Neural crest cell (in vitro differentiated cells): ENCODE results near the gene DDRGK1. TPM values are rescaled to one million over a fixed set of nuclear protein-coding genes. Genes with fewer than 3 reads are reported as not detected.

Source experiments
- DNase-seq: peaks from one replicate; pipeline ENCODE4 v3.0.0; 2021; ENCODE audit warnings: low read depth, mixed read lengths, low spot score
- H3K27ac Mint-ChIP-seq: one replicate; pipeline ENCODE4 v1.8.0; 2021; ENCODE audit warnings: mild to moderate bottlenecking, mixed read lengths; ENCODE audit not compliant: unreplicated experiment
- H3K27me3 Mint-ChIP-seq: 2 replicates; pipeline ENCODE4 v1.8.0; 2021; ENCODE audit warnings: low read depth, mild to moderate bottlenecking, mixed read lengths
- H3K36me3 Mint-ChIP-seq: 2 replicates; pipeline ENCODE4 v1.8.0; 2021; ENCODE audit warnings: low read depth, mild to moderate bottlenecking, mixed read lengths
- H3K4me1 Mint-ChIP-seq: 2 replicates; pipeline ENCODE4 v1.8.0; 2021; ENCODE audit warnings: mixed read lengths
- H3K4me3 Mint-ChIP-seq: one replicate; pipeline ENCODE4 v1.8.0; 2021; ENCODE audit warnings: mild to moderate bottlenecking, mixed read lengths
- H3K9me3 Mint-ChIP-seq: 2 replicates; pipeline ENCODE4 v1.8.0; 2021; ENCODE audit warnings: mixed read lengths
- CTCF ChIP-seq: fragments of 200-600 bp; sonication (generic); conservative IDR thresholded peaks from 2 replicates; pipeline ENCODE4 v1.5.0; 2021; ENCODE audit warnings: antibody characterized with exemption, mild to moderate bottlenecking
- total RNA-seq: library from RNA; stranded (reverse); gene quantifications from 2 replicates; pipeline ENCODE4 v1.2.1, GENCODE V29; 2021

The DDRGK1 gene
- total RNA-seq, 1 donor from 2014 or later = 57.2 TPM

- Mint-ChIP-seq H3K27me3 (no peaks in the 10 kb centered on the region), H3K36me3 (no peaks in the 10 kb centered on the region), H3K4me1 (no peaks in the 10 kb centered on the region), H3K9me3 (no peaks in the 10 kb centered on the region), H3K27ac (no peak overlapping the region), H3K4me3 (no peak overlapping the region)
- no peak for TF ChIP-seq CTCF
- no peak for DNase-seq
Observed at GRCh38 chr20:3181270-3181669, 23.2 kb downstream of the DDRGK1 start.

- Mint-ChIP-seq H3K4me1 (peaks cover 4% of the 10 kb centered on the region), H3K4me3 (no peak overlapping the region), H3K27me3 (peaks cover under 1% of the 10 kb centered on the region), H3K36me3 (no peaks in the 10 kb centered on the region), H3K9me3 (no peaks in the 10 kb centered on the region), H3K27ac (no peak overlapping the region)
- TF ChIP-seq CTCF = no peak
- no peak for DNase-seq
Observed at GRCh38 chr20:3180319-3180718, 24.2 kb downstream of the DDRGK1 start.

GRCh38 chr20:3177746-3178485 lies 26.6 kb downstream of the DDRGK1 start:
- no peaks in the 10 kb centered on the region for H3K9me3 Mint-ChIP-seq
- H3K27me3 Mint-ChIP-seq = peaks cover 10% of the 10 kb centered on the region
- H3K4me1 Mint-ChIP-seq = peaks cover 15% of the 10 kb centered on the region
- H3K4me3 Mint-ChIP-seq = peak overlapping the region; percentile 62
- no peak overlapping the region for H3K27ac Mint-ChIP-seq
- no peak for TF ChIP-seq CTCF
- no peaks in the 10 kb centered on the region for H3K36me3 Mint-ChIP-seq
- no peak for DNase-seq

GRCh38 chr20:3175270-3175669 lies 29.2 kb downstream of the DDRGK1 start:
- Mint-ChIP-seq H3K36me3 (no peaks in the 10 kb centered on the region), H3K27ac (no peak overlapping the region), H3K4me1 (peaks cover 24% of the 10 kb centered on the region), H3K27me3 (peaks cover 20% of the 10 kb centered on the region), H3K4me3 (peak overlapping the region; percentile 97), H3K9me3 (no peaks in the 10 kb centered on the region)
- no peak for TF ChIP-seq CTCF
- no peak for DNase-seq

GRCh38 chr20:3174442-3175261 lies 29.8 kb downstream of the DDRGK1 start:
- H3K4me3 Mint-ChIP-seq = peak overlapping the region; percentile 97
- peaks cover 24% of the 10 kb centered on the region for H3K4me1 Mint-ChIP-seq
- no peaks in the 10 kb centered on the region for H3K9me3 Mint-ChIP-seq
- no peak for DNase-seq
- peaks cover 20% of the 10 kb centered on the region for H3K27me3 Mint-ChIP-seq
- no peak for TF ChIP-seq CTCF
- H3K27ac Mint-ChIP-seq = peak overlapping the region; percentile 98
- no peaks in the 10 kb centered on the region for H3K36me3 Mint-ChIP-seq
